Kidney epithelial cell (primary cell): ENCODE results near the gene ZNF804B. TPM values are rescaled to one million over a fixed set of nuclear protein-coding genes. Genes with fewer than 3 reads are reported as not detected.

Experiments used
- DNase-seq: peaks from one replicate; pipeline ENCODE4 v3.0.0-alpha.2; 2010; ENCODE audit warnings: low read depth
- H3K27me3 ChIP-seq: 2 replicates; pipeline ENCODE4 v1.6.0; 2011; ENCODE audit warnings: low read length; ENCODE audit not compliant: control insufficient read depth, insufficient read depth
- H3K36me3 ChIP-seq: 2 replicates; pipeline ENCODE4 v1.5.1; 2011; ENCODE audit warnings: low read length; ENCODE audit not compliant: control insufficient read depth, insufficient read depth
- H3K4me3 ChIP-seq: 2 replicates; pipeline ENCODE4 v1.5.1; 2011; ENCODE audit warnings: low read depth, mild to moderate bottlenecking, control low read depth, low read length
- total RNA-seq: library from RNA; depleted of rRNA; stranded (reverse); fragments of >200 nt; gene quantifications from 2 replicates; pipeline ENCODE4 v1.2.3, GENCODE V29; 2015
- TF ChIP-seq, protein P1 (sequence below): IDR thresholded peaks from 2 replicates; pipeline ENCODE4 v1.5.1; 2011; ENCODE audit warnings: mild to moderate bottlenecking, moderate library complexity, low read length, control low read depth, inconsistent platforms; ENCODE audit not compliant: insufficient read depth, poor library complexity, severe bottlenecking

ZNF804B gene
- total RNA-seq, 1 donor from 2014 or later: not detected

DNA sequence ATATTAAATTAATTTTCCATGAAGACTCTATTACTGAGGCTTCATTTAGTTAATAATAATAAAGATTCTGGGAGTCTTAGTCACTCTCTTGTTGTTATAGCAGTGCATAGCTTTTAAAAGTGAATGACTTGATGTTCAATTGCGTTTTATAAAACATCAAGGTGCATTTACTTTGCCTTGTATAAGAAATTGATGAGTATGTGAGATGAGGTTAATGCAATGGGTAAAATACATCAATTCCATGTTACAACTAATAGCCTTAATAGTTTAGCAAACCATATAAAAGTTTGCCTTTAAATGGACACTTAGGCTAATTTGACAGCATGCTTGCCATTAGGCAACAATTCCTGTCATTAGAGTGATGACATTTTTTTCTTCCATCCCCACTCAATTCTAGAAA, 209.7 kb downstream of the ZNF804B start:
- Histone ChIP-seq H3K4me3 (no peak overlapping the region), H3K27me3 (no peaks in the 10 kb centered on the region), H3K36me3 (no peaks in the 10 kb centered on the region)
- TF ChIP-seq, protein P1, sequence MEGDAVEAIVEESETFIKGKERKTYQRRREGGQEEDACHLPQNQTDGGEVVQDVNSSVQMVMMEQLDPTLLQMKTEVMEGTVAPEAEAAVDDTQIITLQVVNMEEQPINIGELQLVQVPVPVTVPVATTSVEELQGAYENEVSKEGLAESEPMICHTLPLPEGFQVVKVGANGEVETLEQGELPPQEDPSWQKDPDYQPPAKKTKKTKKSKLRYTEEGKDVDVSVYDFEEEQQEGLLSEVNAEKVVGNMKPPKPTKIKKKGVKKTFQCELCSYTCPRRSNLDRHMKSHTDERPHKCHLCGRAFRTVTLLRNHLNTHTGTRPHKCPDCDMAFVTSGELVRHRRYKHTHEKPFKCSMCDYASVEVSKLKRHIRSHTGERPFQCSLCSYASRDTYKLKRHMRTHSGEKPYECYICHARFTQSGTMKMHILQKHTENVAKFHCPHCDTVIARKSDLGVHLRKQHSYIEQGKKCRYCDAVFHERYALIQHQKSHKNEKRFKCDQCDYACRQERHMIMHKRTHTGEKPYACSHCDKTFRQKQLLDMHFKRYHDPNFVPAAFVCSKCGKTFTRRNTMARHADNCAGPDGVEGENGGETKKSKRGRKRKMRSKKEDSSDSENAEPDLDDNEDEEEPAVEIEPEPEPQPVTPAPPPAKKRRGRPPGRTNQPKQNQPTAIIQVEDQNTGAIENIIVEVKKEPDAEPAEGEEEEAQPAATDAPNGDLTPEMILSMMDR: no peak
- no peak for DNase-seq

DNA sequence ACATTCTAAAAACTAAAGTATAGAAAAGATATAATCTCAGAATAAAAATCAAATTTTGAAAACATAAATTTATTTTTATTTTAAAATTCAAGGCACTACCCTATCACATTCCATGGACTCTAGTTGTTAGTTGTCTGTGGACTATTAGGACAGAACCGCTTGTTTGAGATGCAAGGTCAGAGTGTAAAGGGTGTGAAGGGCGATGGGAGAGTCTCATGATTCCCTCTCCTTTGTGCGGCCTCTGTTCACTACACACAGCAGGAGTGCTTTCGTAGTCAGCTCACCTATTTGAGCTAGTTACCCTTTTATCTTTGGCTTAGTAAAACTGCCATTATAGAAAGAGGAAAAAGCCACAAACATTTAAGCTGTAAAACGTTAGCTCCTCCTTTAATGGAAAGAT, 225.8 kb downstream of the ZNF804B start:
- TF ChIP-seq, protein P1: no peak
- no peaks in the 10 kb centered on the region for H3K27me3 ChIP-seq
- no peak overlapping the region for H3K4me3 ChIP-seq
- H3K36me3 ChIP-seq: no peaks in the 10 kb centered on the region
- DNase-seq: no peak

DNA sequence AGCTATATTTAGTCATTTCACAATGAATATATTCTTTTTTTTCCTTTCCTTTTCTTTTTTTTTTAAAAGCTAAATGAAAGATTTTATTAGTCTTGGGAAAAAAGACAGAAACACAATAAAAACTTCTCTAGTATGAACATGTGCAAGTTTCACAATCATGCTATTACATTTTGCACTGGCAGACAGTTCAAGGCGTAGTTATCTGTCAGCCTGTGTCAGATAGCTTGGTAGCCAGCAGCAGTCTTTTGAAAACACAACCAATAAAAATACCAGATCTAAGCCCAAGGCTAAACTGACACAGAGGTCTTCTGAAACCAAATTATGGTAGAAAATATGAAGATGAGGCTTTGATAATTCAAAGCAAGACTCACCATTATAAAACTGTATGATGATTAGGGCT, 241.8 kb downstream of the ZNF804B start:
- Histone ChIP-seq H3K27me3 (no peaks in the 10 kb centered on the region), H3K4me3 (no peak overlapping the region), H3K36me3 (no peaks in the 10 kb centered on the region)
- TF ChIP-seq, protein P1: no peak
- no peak for DNase-seq

DNA sequence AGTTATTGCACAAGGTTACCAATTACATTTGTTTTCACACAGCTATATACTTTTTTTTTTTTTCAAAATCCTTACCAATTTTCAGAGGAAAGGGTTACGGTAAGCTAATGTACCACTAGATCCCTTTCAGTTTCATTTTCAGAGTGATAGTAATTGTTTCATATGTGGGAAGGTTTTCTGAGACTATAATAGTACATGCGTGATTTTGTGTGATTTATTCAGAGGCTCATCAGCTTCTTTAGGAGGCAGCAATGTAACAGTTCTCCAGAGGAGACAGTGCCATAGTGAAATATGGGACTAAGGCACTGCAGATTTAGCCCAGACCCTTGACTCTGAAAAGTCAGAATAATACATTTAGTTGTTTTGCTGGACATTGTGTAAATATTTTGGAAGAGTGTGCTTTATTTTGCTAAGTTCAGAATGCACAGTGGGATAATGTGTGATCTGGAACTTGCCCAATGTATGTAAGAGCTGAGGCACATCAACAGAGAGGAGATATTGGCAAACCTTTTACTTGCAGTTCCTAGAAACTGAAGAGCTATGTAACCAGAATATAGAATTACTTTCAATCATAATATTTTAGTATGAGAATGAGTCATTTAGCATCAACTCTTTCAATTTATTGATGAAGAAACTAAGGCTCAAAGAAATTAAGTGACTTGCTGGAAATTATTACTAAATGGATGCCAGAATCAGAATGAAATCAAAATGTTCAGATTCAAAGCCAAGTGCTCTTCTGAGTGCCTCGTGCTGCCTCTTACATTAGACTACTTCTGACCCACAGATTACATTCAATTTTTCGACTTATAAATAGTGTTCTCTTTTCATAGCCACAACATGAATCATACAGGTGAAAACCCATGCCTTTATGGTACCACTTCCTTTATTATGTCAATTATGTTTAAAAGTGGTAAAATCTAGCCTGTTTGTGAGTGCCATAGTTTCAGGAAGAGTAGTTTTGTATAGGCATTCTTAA, 243.8 kb downstream of the ZNF804B start:
- H3K36me3 ChIP-seq: no peaks in the 10 kb centered on the region
- H3K27me3 ChIP-seq: no peaks in the 10 kb centered on the region
- TF ChIP-seq, protein P1: no peak
- H3K4me3 ChIP-seq: no peak overlapping the region
- DNase-seq: no peak

DNA sequence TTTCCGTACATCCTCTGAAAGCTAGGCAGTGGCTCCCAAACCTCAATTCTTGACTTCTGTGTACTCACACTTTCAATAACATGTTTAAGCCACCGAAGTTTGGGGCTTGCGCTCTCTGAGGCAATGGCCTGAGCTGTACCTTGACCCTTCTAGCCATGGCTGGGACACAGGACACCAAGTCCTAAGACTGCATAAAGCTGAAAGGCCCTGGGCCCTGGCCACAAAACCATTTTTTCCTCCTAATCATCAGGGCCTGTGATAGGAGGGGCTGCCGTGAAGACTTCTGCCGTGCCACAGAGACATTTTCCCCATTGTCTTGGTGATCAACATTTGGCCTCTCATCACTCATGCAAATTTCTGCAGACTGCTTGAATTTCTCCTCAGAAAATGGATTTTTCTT, 252.5 kb downstream of the ZNF804B start:
- TF ChIP-seq, protein P1: no peak

More for the DNA sequence above, 252.5 kb downstream of the ZNF804B start:
- H3K4me3 ChIP-seq: no peak overlapping the region
- H3K27me3 ChIP-seq: no peaks in the 10 kb centered on the region
- DNase-seq: no peak
- no peaks in the 10 kb centered on the region for H3K36me3 ChIP-seq
